ENCODE results near the gene MORC4. TPM values are rescaled to one million over a fixed set of nuclear protein-coding genes. Genes with fewer than 3 reads are reported as not detected.

Gene MORC4
- polyA plus RNA-seq, 4 donors = 18.9 to 31.1 (median 23.4) TPM

Other genes with a start within 250 kb of the MORC4 start
- gene TBC1D8B, start 197.5 kb downstream of the MORC4 start, polyA plus RNA-seq (ENCODE audit: insufficient read length in 4 of 4) = 10 to 100 TPM in 1 of 4 donors, 1 to 10 TPM in 3; 5.3 to 11.7 (median 6.8) TPM
- 1 to 10 TPM in 3 of 4 donors, not detected in 1; 2.5 to 2.9 (median 2.6) TPM for gene RIPPLY1, start 96.9 kb downstream of the MORC4 start, polyA plus RNA-seq (ENCODE audit: insufficient read length in 4 of 4)
- gene CLDN2, start 79.8 kb downstream of the MORC4 start, polyA plus RNA-seq (ENCODE audit: insufficient read length in 4 of 4) = 10 to 100 TPM in 3 of 4 donors, 1 to 10 TPM in 1; 1.3 to 71.6 (median 46.6) TPM
- 10 to 100 TPM; 14.5 to 28.5 (median 21.5) TPM for gene RBM41, start 118.6 kb upstream of the MORC4 start, polyA plus RNA-seq (ENCODE audit: insufficient read length in 4 of 4)
- gene NUP62CL, start 206.2 kb upstream of the MORC4 start, polyA plus RNA-seq (ENCODE audit: insufficient read length in 4 of 4) = 10 to 100 TPM in 3 of 4 donors, under 1 TPM in 1; 0.82 to 11.6 (median 11.0) TPM
- under 1 TPM in 1 of 4 donors, not detected in 3; 0.09 TPM for gene DNAAF6, start 206.4 kb upstream of the MORC4 start, polyA plus RNA-seq (ENCODE audit: insufficient read length in 4 of 4)